ENCODE data around the gene RERE. TPM values are rescaled to one million over a fixed set of nuclear protein-coding genes. Genes with fewer than 3 reads are reported as not detected.

The RERE gene
- total RNA-seq, 1 experiment from 2014 or later: 161 TPM

DNA sequence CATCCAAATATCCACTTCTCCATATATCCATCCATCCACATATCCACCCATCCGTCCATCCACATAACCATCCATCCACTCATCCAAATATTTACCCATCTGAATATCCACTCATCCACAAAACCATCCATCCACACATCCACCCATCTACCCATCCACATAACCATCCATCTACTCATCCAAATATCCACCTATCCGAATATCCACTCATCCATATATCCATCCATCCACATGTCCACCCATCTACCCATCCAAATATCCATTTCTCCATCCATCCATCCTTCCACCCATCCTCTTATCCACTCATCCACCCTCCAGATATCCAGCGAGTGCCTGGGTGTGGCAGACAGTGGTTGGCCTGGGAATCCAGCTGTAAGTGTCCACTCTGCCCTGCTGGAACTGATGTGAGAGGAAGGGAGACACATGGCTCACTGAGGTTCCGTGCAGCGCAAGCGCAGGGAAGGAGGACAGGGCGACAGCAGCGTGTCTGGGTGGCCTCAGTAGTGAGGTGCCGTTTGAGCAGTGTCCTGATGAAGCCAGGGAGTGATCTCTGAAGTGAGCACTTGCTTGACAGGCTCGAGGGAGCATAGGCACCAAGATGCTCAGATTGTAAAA, 472.4 kb downstream of the RERE start (continued):
- no peak for TF ChIP-seq AR (CRISPR knock-in tag; IDR thresholded peaks at IDR 0.05)

- DNase-seq (ENCODE audit: low spot score) (no peak), ATAC-seq (no peak)
- H3K27ac Mint-ChIP-seq: 0 out of 2 replicates have a peak overlapping the region, but pooled peaks have one; percentile 27
- H3K36me3 Mint-ChIP-seq: no peaks in the 10 kb centered on the region
- POLR2A ChIA-PET: no interaction called here
- H3K4me1 Mint-ChIP-seq: peaks cover under 1% of the 10 kb centered on the region; the same call in 1 of the 2 replicates
- CTCF ChIA-PET: interaction anchor here (0.8 to 1.0 kb wide), 4 partner anchors 9 to 368 kb away, joined by 3 to 4 read pairs (median 4); no protein-coding TSS in a partner anchor
- H3K4me3 Mint-ChIP-seq: no peak overlapping the region
- no peaks in the 10 kb centered on the region for H3K27me3 Mint-ChIP-seq (ENCODE audit: low read depth)
- H3K9me3 Mint-ChIP-seq: no peaks in the 10 kb centered on the region
- TF ChIP-seq ZNF425 (CRISPR knock-in tag; conservative IDR thresholded peaks at IDR 0.05): no peak
- TF ChIP-seq ATF2 (CRISPR knock-in tag; IDR thresholded peaks at IDR 0.05; ENCODE audit: borderline replicate concordance, low read depth): no peak
These were observed 473.9 kb downstream of the RERE start for GRCh38 chr1:8343464-8344001.

- ATAC-seq: no peak
- Mint-ChIP-seq H3K4me1 (no peaks in the 10 kb centered on the region), H3K27ac (no peak overlapping the region), H3K9me3 (no peaks in the 10 kb centered on the region), H3K36me3 (no peaks in the 10 kb centered on the region), H3K4me3 (no peak overlapping the region), H3K27me3 (ENCODE audit: low read depth) (no peaks in the 10 kb centered on the region)
- CTCF ChIA-PET: interaction anchor here (0.8 to 1.0 kb wide), 3 partner anchors 10 to 368 kb away, joined by 3 to 4 read pairs (median 3); no protein-coding TSS in a partner anchor
- TF ChIP-seq OVOL2 (CRISPR knock-in tag; IDR thresholded peaks at IDR 0.05; ENCODE audit: borderline replicate concordance) (no peak), ZNF512 (CRISPR knock-in tag; IDR thresholded peaks at IDR 0.05; ENCODE audit: borderline replicate concordance) (no peak), HMGA2 (CRISPR knock-in tag; IDR thresholded peaks at IDR 0.05) (no peak), CTCF (IDR thresholded peaks at IDR 0.05) (no peak), NR2C2 (CRISPR knock-in tag; IDR thresholded peaks at IDR 0.05) (no peak), SP1 (CRISPR knock-in tag; conservative IDR thresholded peaks at IDR 0.05) (no peak), TCF7 (CRISPR knock-in tag; IDR thresholded peaks at IDR 0.05; ENCODE audit: low read depth) (no peak), ETV6 (CRISPR knock-in tag; IDR thresholded peaks at IDR 0.05) (no peak), PRRX2 (CRISPR knock-in tag; IDR thresholded peaks at IDR 0.05) (no peak)
- TF ChIP-seq, protein P1, sequence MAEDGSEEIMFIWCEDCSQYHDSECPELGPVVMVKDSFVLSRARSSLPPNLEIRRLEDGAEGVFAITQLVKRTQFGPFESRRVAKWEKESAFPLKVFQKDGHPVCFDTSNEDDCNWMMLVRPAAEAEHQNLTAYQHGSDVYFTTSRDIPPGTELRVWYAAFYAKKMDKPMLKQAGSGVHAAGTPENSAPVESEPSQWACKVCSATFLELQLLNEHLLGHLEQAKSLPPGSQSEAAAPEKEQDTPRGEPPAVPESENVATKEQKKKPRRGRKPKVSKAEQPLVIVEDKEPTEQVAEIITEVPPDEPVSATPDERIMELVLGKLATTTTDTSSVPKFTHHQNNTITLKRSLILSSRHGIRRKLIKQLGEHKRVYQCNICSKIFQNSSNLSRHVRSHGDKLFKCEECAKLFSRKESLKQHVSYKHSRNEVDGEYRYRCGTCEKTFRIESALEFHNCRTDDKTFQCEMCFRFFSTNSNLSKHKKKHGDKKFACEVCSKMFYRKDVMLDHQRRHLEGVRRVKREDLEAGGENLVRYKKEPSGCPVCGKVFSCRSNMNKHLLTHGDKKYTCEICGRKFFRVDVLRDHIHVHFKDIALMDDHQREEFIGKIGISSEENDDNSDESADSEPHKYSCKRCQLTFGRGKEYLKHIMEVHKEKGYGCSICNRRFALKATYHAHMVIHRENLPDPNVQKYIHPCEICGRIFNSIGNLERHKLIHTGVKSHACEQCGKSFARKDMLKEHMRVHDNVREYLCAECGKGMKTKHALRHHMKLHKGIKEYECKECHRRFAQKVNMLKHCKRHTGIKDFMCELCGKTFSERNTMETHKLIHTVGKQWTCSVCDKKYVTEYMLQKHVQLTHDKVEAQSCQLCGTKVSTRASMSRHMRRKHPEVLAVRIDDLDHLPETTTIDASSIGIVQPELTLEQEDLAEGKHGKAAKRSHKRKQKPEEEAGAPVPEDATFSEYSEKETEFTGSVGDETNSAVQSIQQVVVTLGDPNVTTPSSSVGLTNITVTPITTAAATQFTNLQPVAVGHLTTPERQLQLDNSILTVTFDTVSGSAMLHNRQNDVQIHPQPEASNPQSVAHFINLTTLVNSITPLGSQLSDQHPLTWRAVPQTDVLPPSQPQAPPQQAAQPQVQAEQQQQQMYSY (CRISPR knock-in tag; IDR thresholded peaks at IDR 0.05): no peak
- POLR2A ChIA-PET: no interaction called here
- DNase-seq (ENCODE audit: low spot score): no peak
These were observed 474.4 kb downstream of the RERE start for GRCh38 chr1:8343044-8343443.

Measured in WTC11 (cell line).